ENCODE results near the gene SLC28A1.

- TF ChIP-seq, protein P1, sequence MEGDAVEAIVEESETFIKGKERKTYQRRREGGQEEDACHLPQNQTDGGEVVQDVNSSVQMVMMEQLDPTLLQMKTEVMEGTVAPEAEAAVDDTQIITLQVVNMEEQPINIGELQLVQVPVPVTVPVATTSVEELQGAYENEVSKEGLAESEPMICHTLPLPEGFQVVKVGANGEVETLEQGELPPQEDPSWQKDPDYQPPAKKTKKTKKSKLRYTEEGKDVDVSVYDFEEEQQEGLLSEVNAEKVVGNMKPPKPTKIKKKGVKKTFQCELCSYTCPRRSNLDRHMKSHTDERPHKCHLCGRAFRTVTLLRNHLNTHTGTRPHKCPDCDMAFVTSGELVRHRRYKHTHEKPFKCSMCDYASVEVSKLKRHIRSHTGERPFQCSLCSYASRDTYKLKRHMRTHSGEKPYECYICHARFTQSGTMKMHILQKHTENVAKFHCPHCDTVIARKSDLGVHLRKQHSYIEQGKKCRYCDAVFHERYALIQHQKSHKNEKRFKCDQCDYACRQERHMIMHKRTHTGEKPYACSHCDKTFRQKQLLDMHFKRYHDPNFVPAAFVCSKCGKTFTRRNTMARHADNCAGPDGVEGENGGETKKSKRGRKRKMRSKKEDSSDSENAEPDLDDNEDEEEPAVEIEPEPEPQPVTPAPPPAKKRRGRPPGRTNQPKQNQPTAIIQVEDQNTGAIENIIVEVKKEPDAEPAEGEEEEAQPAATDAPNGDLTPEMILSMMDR (IDR thresholded peaks at IDR 0.05; ENCODE audit: insufficient read depth, low read depth, low read length): no peak
- no peak for TF ChIP-seq EZH2 (IDR thresholded peaks at IDR 0.05; ENCODE audit: insufficient read depth, low read length)
These were observed 44.2 kb upstream of the SLC28A1 start for GRCh38 chr15:84840255-84840654.
